Stimulated activated CD8-positive, alpha-beta memory T cell treated with anti-CD3 and anti-CD28 coated beads, Interleukin-12 subunit alpha, Interleukin-12 subunit beta, amount 100 ng/mL, for 1 hour (primary cell): ENCODE results near the gene SH3BP4.

ENCODE experiments used
- DNase-seq: peaks from one replicate; pipeline ENCODE4 v3.0.0-alpha.2; 2020; ENCODE audit warnings: low read depth

Gene SH3BP4

GRCh38 chr2:234998404-234999211, 46.8 kb downstream of the SH3BP4 start:
- DNase-seq, result no peak

GRCh38 chr2:234999740-235000425, 48.1 kb downstream of the SH3BP4 start:
- no peak for DNase-seq

- DNase-seq, result no peak
Measured at GRCh38 chr2:235000426-235001236, 48.8 kb downstream of the SH3BP4 start.

- DNase-seq, result no peak
Measured at GRCh38 chr2:235001237-235002133, 49.7 kb downstream of the SH3BP4 start.

GRCh38 chr2:235002198-235003095, 50.6 kb downstream of the SH3BP4 start:
- DNase-seq, result no peak

GRCh38 chr2:235003096-235003775, 51.4 kb downstream of the SH3BP4 start:
- no peak for DNase-seq

- no peak for DNase-seq
Measured at GRCh38 chr2:235004329-235004903, 52.6 kb downstream of the SH3BP4 start.

GRCh38 chr2:235005023-235005422, 53.2 kb downstream of the SH3BP4 start:
- DNase-seq, result no peak

- no peak for DNase-seq
Measured at GRCh38 chr2:235005603-235006259, 53.9 kb downstream of the SH3BP4 start.

- no peak for DNase-seq
Measured at GRCh38 chr2:235006461-235006860, 54.6 kb downstream of the SH3BP4 start.

- no peak for DNase-seq
Measured at GRCh38 chr2:235006986-235007385, 55.2 kb downstream of the SH3BP4 start.

GRCh38 chr2:235007664-235008457, 56.0 kb downstream of the SH3BP4 start:
- no peak for DNase-seq

- no peak for DNase-seq
Measured at GRCh38 chr2:235008584-235009044, 56.8 kb downstream of the SH3BP4 start.

GRCh38 chr2:235009081-235009480, 57.3 kb downstream of the SH3BP4 start:
- no peak for DNase-seq

- no peak for DNase-seq
Measured at GRCh38 chr2:235010117-235010714, 58.4 kb downstream of the SH3BP4 start.

GRCh38 chr2:235011607-235011928, 59.8 kb downstream of the SH3BP4 start:
- no peak for DNase-seq

GRCh38 chr2:235011929-235012631, 60.3 kb downstream of the SH3BP4 start:
- no peak for DNase-seq
